ENCODE data around the gene ZNF879.

- TF ChIP-seq, protein P1, sequence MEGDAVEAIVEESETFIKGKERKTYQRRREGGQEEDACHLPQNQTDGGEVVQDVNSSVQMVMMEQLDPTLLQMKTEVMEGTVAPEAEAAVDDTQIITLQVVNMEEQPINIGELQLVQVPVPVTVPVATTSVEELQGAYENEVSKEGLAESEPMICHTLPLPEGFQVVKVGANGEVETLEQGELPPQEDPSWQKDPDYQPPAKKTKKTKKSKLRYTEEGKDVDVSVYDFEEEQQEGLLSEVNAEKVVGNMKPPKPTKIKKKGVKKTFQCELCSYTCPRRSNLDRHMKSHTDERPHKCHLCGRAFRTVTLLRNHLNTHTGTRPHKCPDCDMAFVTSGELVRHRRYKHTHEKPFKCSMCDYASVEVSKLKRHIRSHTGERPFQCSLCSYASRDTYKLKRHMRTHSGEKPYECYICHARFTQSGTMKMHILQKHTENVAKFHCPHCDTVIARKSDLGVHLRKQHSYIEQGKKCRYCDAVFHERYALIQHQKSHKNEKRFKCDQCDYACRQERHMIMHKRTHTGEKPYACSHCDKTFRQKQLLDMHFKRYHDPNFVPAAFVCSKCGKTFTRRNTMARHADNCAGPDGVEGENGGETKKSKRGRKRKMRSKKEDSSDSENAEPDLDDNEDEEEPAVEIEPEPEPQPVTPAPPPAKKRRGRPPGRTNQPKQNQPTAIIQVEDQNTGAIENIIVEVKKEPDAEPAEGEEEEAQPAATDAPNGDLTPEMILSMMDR (conservative IDR thresholded peaks at IDR 0.05 in 1 of 2, IDR thresholded peaks at IDR 0.05 in 1 of 2; ENCODE audit: low read depth in 1 of 2, low read length in 2 of 2) = no peak
- no peak for TF ChIP-seq EZH2 (IDR thresholded peaks at IDR 0.05; ENCODE audit: low read length, missing control alignments)
Measured at GRCh38 chr5:179055841-179056240, 32.2 kb downstream of the ZNF879 start.
